IPS-18c (cell line): ENCODE results near the gene ATP5ME.

Source experiments
- H3K4me3 ChIP-seq: 2 replicates; pipeline ENCODE4 v1.7.0; 2013; ENCODE audit warnings: low read depth, mild to moderate bottlenecking, low read length, moderate library complexity; ENCODE audit not compliant: insufficient read depth
- H3K9me3 ChIP-seq: one replicate; pipeline ENCODE4 v1.6.1; 2013; ENCODE audit warnings: mild to moderate bottlenecking, low read length, moderate library complexity; ENCODE audit not compliant: control insufficient read depth, insufficient read depth

The ATP5ME gene, protein sequence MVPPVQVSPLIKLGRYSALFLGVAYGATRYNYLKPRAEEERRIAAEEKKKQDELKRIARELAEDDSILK

DNA sequence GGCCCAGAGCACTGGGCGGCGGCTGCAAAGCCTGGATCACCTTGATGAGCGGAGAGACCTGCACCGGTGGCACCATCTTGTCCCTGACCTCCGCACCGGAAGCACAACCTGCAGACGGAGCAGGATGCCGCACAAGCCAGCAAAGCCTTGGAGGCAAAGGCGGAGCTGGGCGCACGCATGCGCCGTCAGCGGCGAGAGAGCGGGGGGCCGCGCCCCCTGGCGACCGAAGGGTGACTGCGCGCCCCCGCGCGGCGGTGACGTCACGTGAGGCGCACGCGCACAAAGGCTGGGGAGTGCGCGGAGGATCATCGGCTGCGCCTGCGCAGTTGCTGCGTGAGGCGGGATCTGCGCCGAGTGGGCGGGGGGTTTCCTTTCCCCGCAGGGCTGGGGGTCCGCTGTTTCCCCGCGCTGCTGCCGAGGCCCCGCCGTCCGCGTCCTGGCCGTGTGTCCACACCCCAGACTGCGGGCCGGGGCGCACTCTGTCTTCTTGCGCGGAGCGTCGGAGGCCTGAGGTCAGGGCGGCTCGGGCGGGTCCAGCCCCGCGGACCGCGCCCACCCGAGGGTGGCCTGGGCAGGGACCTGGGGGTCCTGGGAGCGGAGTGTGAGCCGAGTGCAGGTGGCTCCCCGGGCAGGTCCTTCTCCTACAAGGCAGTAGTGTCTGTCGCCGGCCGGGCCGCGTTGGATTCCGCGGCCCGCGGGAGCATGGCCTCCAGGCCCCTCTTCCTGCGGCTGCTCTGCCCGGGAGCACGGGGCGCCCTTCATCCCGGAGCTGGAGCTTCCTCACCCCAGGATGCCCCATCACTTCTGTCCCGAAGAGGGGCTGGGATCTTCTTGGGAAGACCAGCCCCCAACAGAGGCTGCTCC lies at the start of gene ATP5ME, which contains the start of gene MYL5:
Gene ATP5ME, minus strand, starts transcription at position 105 of the 864 bp plus-strand sequence. Its CDS starts 29 bp downstream, at position 76.
Gene MYL5, plus strand, starts transcription at position 371 of the 864 bp plus-strand sequence. CDS start 3,485 bp downstream, outside the sequence.
- Histone ChIP-seq H3K4me3 (peak within 1 kb of the TSS; percentile 95), H3K9me3 (no peaks in the 10 kb centered on the region)

DNA sequence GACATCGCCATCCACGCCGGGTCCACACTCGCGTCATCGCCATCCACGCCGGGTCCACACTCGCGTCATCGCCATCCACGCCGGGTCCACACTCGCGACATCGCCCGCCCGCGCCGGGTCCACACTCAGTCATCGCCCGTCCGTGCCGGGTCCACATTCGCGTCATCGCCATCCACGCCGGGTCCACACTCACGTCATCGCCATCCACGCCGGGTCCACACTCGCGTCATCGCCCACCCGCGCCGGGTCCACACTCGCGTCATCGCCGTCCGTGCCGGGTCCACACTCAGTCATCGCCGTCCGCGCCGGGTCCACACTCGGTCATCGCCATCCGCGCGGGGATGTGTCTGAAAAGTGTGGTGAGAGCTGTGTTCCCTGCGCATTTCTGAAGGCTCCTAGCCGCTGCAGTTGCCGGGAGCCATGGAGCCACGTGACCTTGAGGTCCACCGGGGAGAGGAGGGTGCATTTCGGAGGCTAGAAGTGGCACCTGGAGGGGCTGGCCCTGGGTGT lies 48.8 kb upstream of the ATP5ME start:
- Histone ChIP-seq H3K4me3 (no peak overlapping the region), H3K9me3 (no peaks in the 10 kb centered on the region)

DNA sequence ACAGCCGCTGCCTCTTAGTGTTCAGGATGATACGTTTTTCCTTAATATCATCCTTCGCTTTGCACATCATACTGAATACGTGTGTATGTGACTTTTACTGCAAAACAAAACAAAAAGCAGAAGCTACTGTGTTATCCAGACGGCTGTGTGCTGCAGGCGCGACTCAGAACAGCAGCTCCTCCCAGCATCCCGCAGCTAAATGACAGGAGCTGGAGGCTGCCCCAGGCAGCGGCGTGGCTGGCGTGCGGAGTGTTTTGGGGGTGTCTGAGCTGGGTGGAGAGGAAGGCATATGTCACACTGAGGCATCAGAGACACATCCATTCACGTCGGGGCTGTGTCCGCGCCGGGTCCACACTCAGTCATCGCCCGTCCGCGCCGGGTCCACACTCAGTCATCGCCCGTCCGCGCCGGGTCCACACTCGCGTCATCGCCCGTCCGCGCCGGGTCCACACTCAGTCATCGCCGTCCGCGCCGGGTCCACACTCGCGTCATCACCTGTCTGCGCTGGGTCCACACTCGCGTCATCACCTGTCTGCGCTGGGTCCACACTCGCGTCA lies 48.2 kb upstream of the ATP5ME start:
- Histone ChIP-seq H3K9me3 (no peaks in the 10 kb centered on the region), H3K4me3 (no peak overlapping the region)

DNA sequence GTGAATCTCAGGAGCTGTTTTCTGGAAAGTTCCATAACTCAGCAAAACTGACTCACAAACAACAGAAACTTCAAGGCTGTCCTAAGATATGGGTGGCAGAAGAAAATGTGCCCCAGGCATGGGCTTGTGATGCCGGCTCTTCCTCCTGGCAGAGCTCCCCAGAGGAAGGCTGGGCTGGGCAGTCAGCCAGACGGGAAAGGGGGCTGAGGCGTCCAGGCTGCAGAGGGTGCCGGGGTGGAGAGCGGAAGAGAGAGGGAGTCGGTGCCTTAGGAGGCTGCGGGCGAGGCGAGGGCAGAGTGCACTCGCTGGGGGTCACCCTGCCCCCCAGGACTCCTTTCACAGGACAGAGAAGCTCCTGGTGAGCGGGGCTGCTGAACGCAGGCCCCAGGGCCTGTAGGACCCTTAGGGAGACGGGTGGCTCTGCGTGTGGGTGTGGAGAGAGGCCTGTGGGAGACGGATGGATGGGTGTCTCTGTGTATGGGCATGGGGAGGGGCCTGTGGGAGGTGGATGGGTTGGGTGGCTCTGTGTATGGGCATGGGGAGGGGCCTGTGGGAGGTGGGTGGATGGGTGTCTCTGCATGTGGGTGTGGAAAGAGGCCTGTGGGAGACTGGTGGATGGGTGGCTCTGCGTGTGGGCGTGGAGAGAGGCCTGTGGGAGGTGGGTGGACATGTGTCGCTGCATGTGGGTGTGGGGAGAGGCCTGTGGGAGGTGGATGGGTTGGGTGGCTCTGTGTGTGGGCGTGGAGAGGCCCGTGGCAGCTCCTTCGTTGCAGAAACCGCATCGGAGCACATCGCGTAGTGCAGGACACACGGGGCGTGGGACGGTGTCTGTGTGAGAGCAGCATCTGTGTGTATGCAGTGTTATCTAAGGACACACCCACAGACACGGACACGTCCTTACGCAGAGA lies 47.4 kb upstream of the ATP5ME start:
- H3K4me3 ChIP-seq = no peak overlapping the region
- no peaks in the 10 kb centered on the region for H3K9me3 ChIP-seq

DNA sequence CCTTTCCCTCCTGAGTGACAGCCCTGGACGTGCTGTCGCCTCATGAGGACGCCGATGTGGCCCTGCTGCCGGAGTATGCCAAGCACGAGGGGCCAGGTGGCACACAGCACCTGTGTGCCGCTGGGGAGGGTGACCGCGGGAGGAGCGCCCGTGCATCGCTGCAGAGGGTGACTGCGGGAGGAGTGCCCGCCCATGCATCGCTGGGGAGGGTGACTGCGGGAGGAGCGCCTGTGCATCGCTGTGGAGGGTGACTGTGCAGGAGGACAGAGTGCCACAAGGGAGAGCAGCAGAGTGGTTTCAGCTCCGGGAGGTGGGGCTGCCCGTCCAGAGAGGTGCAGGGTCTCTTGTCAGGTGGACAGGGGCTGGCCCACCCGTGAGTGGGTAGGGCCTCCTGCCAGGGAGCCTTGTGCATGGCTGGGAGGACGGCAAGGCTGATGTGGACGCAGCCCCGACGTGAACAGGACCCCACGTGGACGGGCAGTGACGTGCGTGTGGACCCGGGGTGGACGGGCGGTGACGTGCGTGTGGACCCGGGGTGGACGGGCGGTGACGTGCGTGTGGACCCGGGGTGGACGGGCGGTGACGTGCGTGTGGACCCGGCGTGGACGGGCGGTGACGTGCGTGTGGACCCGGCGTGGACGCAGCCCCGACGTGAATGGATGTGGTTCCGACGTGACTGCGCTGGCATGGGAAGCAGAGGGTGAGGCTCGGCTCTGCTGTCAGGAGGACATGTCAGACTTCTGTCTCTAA lies 46.2 kb upstream of the ATP5ME start:
- Histone ChIP-seq H3K4me3 (no peak overlapping the region), H3K9me3 (no peaks in the 10 kb centered on the region)

DNA sequence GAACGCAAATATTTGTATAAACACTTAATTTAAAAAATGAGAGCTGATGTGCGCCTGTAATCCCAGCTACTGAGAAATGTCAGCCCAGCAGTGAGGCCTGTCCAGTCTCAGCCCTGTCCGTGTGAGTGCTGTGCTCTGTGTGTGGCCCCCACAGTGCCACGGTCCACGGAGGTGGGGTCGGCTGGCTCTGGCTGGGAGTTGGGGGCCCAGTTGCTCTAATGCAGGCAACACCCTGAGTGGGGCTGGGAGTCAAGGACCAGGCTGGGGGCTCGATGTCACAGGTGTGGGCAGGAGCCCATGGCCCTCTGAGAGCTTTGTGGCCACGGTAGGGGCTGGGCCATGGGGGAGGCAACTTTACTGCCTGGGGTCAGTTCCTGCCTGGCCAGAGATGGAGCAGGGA lies 44.4 kb upstream of the ATP5ME start:
- no peak overlapping the region for H3K4me3 ChIP-seq
- H3K9me3 ChIP-seq = no peaks in the 10 kb centered on the region

DNA sequence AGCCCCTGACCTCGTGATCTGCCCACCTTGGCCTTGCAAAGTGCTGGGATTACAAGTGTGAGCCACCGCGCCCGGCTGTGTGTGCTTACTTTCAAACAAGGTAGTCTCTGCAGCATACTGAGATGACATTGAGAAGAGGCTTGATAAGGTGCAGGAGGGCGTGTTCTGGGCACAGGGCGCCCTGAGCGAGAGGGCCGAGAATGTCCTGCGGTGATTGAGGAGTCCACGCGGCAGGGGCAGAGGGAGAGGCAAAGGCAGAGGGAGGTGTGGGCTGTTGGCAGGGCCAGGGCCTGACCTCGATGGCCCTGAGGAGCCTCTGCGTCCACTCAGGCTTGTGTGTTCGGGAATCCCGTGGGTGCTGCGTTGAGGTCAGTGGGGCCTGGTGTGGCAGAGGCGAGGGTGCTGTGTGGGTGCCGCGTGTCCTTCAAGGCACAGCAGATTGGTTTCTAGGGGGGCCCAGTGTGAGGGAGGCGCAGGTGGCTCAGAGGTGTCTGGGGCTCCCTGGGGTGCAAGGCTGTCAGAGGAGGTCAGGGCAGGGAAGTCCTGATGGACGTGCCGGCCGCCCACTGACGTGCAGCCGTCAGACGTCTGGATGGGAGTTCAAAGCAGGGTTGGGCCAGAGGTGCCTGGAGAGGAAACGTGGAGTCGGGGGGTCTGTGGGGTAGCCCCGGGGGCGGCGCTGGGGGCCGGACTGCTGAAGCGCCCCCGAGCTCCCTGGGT lies 43.7 kb upstream of the ATP5ME start:
- H3K9me3 ChIP-seq = no peaks in the 10 kb centered on the region
- no peak overlapping the region for H3K4me3 ChIP-seq

DNA sequence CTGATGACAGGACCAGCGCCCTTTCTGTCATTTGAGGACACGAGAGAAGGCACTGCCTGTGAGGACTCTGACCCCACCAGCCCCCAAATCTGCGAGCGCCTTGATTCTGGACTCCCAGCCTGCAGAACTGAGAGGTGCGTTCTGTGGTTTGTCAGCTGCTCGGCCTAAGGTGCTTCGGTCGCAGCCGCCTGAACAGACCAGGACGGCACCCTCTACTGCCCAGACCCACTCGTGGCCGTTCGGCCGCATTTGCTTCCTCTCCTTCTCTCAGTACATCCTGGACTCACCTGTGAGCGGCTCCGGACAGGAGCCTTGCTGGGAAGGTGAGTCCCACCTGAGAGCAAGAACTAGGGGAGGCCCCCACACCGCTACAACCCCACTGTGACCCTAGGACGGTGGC lies 40.0 kb upstream of the ATP5ME start:
- H3K4me3 ChIP-seq = no peak overlapping the region
- no peaks in the 10 kb centered on the region for H3K9me3 ChIP-seq

DNA sequence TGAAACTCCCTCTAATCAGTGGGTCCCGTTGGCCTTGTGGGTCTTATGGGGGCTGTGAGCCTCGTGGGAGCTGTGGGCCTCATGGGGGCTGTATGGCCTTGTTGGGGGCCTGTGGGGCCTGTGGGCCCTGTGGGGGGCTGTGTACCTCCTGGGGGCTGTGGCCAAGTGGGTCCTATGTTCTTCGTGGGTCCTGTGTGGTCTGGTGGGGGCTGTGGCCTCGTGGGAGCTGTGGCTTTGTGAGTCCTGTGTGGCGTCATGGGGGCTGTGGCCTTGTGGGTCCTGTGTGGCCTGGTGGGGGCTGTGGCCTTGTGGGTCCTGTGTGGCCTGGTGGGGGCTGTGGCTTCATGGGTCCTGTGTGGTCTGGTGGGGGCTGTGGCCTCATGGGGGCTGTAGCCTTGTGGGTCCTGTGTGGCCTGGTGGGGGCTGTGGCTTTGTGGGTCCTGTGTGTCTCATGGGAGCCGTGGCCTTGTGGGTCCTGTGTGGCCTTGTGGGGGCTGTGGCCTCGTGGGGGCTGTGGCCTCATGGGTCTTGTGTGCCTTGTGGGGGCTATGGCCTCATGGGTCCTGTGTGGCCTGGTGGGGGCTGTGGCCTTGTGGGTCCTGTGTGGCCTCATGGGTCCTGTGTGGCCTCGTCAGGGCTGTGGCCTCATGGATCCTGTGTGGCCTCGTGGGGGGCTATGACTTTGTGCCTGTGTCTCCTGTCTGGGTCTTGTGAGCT lies 39.0 kb upstream of the ATP5ME start:
- Histone ChIP-seq H3K4me3 (no peak overlapping the region), H3K9me3 (peaks cover 2% of the 10 kb centered on the region)

DNA sequence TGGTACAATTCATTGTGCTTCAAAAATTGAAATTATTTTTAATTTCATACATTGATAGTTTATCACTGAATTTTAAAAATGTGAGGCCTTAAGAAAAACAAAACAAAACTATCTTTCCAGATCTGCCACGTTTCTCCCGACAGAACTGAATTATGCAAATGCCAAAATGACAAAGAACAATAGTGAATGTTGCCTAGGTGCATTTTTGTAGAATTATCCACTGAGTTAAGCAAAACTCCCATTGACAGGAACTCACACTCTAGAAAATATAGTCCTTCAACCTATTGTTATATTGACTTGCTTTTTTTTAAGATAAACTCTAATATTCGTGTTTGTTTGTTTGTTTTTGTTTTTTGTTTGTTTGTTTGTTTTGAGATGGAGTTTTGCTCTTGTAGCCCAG lies 38.0 kb upstream of the ATP5ME start:
- peaks cover 2% of the 10 kb centered on the region for H3K9me3 ChIP-seq
- H3K4me3 ChIP-seq = no peak overlapping the region

DNA sequence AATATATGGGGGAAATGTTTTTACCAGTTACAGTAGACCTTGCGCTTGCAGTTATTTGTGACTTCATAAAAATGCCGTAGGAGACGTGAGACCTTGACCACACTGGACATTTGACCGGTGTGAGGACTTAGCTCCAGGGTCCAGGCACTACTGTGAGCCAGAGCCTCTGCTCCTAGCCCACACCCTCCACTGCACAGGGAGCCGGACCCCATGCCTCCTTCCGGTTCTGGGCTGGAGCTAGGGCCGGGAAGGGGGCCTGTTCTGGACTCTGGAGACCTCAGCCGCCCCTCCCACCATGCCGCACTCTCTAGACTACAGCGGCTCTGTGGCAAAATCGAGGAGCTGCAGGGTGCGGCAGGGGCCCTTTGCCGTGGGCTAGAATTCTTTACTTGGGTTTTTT lies 36.8 kb upstream of the ATP5ME start:
- peaks cover 2% of the 10 kb centered on the region for H3K9me3 ChIP-seq
- H3K4me3 ChIP-seq = no peak overlapping the region

DNA sequence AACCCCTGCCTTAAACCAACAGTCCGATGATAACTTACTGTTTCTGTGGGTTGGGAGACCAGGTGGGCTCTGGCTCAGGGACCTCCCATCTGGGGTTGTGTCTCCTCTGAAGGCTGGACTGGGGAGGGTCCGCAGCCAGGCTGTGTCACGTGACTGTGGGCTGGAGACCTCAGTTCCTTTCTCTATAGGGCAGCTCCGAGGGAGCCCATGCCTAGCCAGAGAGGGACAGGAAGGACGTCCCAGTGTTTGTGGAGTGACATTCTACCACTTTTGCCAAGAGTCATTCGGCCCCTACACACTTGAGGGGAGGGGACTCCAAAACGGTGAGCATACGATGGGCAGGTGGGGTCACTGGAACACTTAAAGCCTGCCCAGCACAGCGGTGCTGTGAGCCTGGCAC lies 36.0 kb upstream of the ATP5ME start:
- no peak overlapping the region for H3K4me3 ChIP-seq
- H3K9me3 ChIP-seq = peaks cover 2% of the 10 kb centered on the region

DNA sequence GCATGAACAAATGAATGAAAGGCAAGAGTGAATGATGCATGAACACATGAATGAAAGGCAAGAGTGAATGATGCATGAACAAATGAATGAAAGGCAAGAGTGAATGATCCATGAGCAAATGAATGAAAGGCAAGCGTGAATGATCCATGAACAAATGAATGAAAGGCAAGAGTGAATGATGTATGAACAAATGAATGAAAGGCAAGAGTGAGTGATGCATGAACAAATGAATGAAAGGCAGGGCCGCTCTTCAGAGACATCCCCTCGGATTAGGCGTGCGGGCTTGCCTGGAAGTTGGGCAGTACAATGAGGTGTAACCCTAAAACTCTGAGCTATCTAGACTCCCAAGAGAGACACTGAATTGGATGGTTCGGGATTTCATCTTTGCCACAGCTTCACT lies 35.3 kb upstream of the ATP5ME start:
- Histone ChIP-seq H3K9me3 (peaks cover 2% of the 10 kb centered on the region), H3K4me3 (no peak overlapping the region)

DNA sequence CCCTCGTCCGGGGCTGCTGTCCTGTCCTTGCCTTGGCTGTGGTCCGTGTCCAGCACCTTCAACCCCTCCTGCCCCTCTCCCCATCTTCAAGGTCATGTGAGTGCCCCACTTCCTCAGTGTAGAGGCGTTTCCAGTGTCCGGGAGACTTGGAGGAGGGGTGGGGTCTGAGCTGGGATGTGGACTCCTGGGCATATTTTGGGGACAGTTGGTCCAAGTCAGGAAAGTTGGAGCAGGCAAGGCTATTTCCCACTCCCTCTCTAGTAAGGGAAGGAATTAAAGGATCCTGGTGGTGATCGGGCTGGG lies 34.5 kb upstream of the ATP5ME start:
- Histone ChIP-seq H3K9me3 (peaks cover 2% of the 10 kb centered on the region), H3K4me3 (no peak overlapping the region)

DNA sequence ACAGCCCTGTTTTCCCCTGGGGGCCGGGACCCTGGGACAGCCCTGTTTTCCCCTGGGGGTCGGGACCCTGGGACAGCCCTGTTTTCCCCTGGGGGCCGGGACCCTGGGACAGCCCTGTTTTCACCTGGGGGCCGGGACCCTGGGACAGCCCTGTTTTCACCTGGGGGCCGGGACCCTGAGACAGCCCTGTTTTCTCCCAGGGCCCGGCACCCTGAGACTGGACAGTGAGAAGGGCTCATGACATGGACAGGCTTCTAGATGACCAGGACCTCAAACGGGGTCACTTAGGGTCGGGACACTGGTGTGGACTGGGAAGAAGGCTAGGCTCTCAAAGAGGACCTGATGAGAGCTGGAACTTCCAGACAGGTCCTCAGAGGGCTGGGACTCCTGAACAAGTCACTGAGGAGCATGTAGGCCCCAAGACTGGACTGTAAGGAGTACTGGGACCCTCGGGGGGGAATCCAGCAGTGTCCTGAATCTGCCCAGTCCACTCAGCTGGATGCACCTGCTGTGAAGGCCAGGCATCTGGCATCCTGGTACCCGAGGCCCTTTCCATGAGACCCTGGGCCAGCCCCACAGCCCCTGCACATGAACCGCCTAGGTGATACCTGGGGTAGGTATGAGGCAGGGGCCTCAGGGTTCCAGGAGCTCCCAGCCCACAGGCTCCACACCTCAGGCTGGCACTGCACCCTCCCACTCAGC lies 34.0 kb upstream of the ATP5ME start:
- H3K4me3 ChIP-seq = no peak overlapping the region
- peaks cover 2% of the 10 kb centered on the region for H3K9me3 ChIP-seq
